Endothelial cell of umbilical vein (primary cell): ENCODE results near the gene BACH2. TPM values are rescaled to one million over a fixed set of nuclear protein-coding genes. Genes with fewer than 3 reads are reported as not detected.

Experiments
- BruUV-seq: library from RNA; stranded (reverse); fragments of 400-500 nt; replicated peaks from 2 replicates; lab custom pipeline; 2021; lab: Mats Ljungman, UMichigan
- CTCF ChIA-PET: fragments of 300-600, 350-600 bp; sonication (Branson Sonifier 250); formaldehyde crosslinking; loops from one replicate; lab custom pipeline; 2021; ENCODE audit warnings: antibody characterized with exemption, inconsistent platforms; lab: Charles Lee
- POLR2A ChIA-PET: fragments of 300-600, 350-600 bp; sonication (Branson Sonifier 250); formaldehyde crosslinking; loops from one replicate; lab custom pipeline; 2021; ENCODE audit warnings: antibody characterized with exemption, inconsistent platforms; lab: Charles Lee
- DNase-seq: peaks from one replicate; pipeline ENCODE4 v3.0.0-alpha.2; 2011; ENCODE audit warnings: low read depth, low spot score
- FAIRE-seq: peaks from 2 replicates; lab custom pipeline; 2011; peaks lifted over from hg19 to GRCh38; lab: Jason Lieb, UNC
- H2AFZ ChIP-seq: 2 replicates; pipeline ENCODE4 v1.6.0; 2012; ENCODE audit warnings: low read depth, low read length, control low read depth, inconsistent platforms
- H3K27ac ChIP-seq: 2 replicates; pipeline ENCODE4 v1.5.1; 2011; ENCODE audit warnings: low read depth, mild to moderate bottlenecking, control low read depth, low read length, moderate library complexity; ENCODE audit not compliant: insufficient read depth
- H3K27me3 ChIP-seq, 2 experiments: 2 replicates each; pipeline versions ENCODE4 v1.6.0 to v1.6.1; 2011; ENCODE audit warnings: low read length in 2 of 2, mixed read lengths in 1 of 2; ENCODE audit not compliant: control insufficient read depth in 2 of 2, insufficient read depth in 2 of 2
- H3K36me3 ChIP-seq, 2 experiments: 2 replicates in 1 of 2; 3 replicates in 1 of 2; pipeline ENCODE4 v1.5.1; 2011; ENCODE audit warnings: low read length in 2 of 2, mild to moderate bottlenecking in 1 of 2, moderate library complexity in 1 of 2; ENCODE audit not compliant: control insufficient read depth in 2 of 2, insufficient read depth in 2 of 2; ENCODE audit errors: extremely low read depth in 1 of 2
- H3K4me1 ChIP-seq: 3 replicates; pipeline ENCODE4 v1.5.1; 2011; ENCODE audit warnings: mild to moderate bottlenecking, low read length; ENCODE audit not compliant: control insufficient read depth, insufficient read depth; ENCODE audit errors: extremely low read depth
- H3K4me2 ChIP-seq: 2 replicates; pipeline ENCODE4 v1.6.1; 2011; ENCODE audit warnings: low read length, control low read depth, mixed read lengths; ENCODE audit not compliant: insufficient read depth
- H3K4me3 ChIP-seq, 3 experiments: fragments of 200-600 bp in 1 of 3; sonication (generic), shearing (Covaris generic) in 1 of 3; replicated peaks in 1 of 3; 2 replicates each; pipeline ENCODE4 v1.5.1; 2011 to 2016; ENCODE audit warnings: control low read depth in 3 of 3, low read length in 3 of 3, mild to moderate bottlenecking in 2 of 3, inconsistent platforms in 1 of 3, low read depth in 1 of 3, moderate library complexity in 1 of 3; ENCODE audit not compliant: insufficient read depth in 1 of 3
- H3K79me2 ChIP-seq: 2 replicates; pipeline ENCODE4 v1.6.0; 2012; ENCODE audit warnings: low read length, inconsistent platforms; ENCODE audit not compliant: control insufficient read depth, insufficient read depth
- H3K9ac ChIP-seq: replicated peaks from 2 replicates; pipeline ENCODE3; 2011; ENCODE audit warnings: low read length, control low read depth; ENCODE audit not compliant: insufficient read depth; ENCODE audit errors: extremely low read depth
- H3K9me1 ChIP-seq: replicated peaks from 3 replicates; pipeline ENCODE4 v1.6.0; 2011; ENCODE audit warnings: mild to moderate bottlenecking, low read length; ENCODE audit not compliant: control insufficient read depth, insufficient read depth; ENCODE audit errors: extremely low read depth
- H3K9me3 ChIP-seq: replicated peaks from 2 replicates; pipeline ENCODE4 v1.5.1; 2012; ENCODE audit warnings: low read length, inconsistent platforms; ENCODE audit not compliant: control insufficient read depth, insufficient read depth
- H4K20me1 ChIP-seq: replicated peaks from 2 replicates; pipeline ENCODE3; 2011; ENCODE audit warnings: mild to moderate bottlenecking, low read length; ENCODE audit not compliant: control insufficient read depth, insufficient read depth; ENCODE audit errors: extremely low read depth
- CTCF ChIP-seq, 2 donors: IDR thresholded peaks; 1 replicate in 1 of 2; 2 replicates in 1 of 2; pipeline ENCODE4 v1.5.1; 2011; ENCODE audit warnings: low read length in 2 of 2, mild to moderate bottlenecking in 2 of 2, moderate library complexity in 2 of 2, control low read depth in 1 of 2, inconsistent platforms in 1 of 2, low read depth in 1 of 2; ENCODE audit not compliant: insufficient read depth in 1 of 2; ENCODE audit errors: extremely low read depth in 1 of 2
- EZH2 ChIP-seq: IDR thresholded peaks from 2 replicates; pipeline ENCODE4 v1.6.1; 2012; ENCODE audit warnings: borderline replicate concordance, low read depth, mild to moderate bottlenecking, moderate library complexity, low read length, inconsistent platforms; ENCODE audit not compliant: severe bottlenecking
- FOS ChIP-seq: IDR thresholded peaks from 2 replicates; pipeline ENCODE4 v1.6.1; 2011; ENCODE audit warnings: mild to moderate bottlenecking, low read length, moderate library complexity, borderline replicate concordance; ENCODE audit not compliant: insufficient read depth
- GATA2 ChIP-seq: IDR thresholded peaks from 2 replicates; pipeline ENCODE4 v1.7.0; 2011; ENCODE audit warnings: low read depth, mild to moderate bottlenecking, moderate library complexity, mixed read lengths, low read length; ENCODE audit not compliant: insufficient read length, insufficient read depth
- JUN ChIP-seq: IDR thresholded peaks from 2 replicates; pipeline ENCODE4 v1.6.1; 2011; ENCODE audit warnings: borderline replicate concordance, low read depth; ENCODE audit not compliant: insufficient read length, insufficient read depth
- MYC ChIP-seq: IDR thresholded peaks from one replicate; pipeline ENCODE4 v1.6.1; 2011; ENCODE audit warnings: mild to moderate bottlenecking, low read depth, low read length
- POLR2A ChIP-seq: IDR thresholded peaks from 2 replicates; pipeline ENCODE4 v1.6.1; 2012; ENCODE audit warnings: low read depth, mild to moderate bottlenecking, control low read depth, low read length
- POLR2AphosphoS5 ChIP-seq: IDR thresholded peaks from 2 replicates; pipeline ENCODE4 v1.6.1; 2012; ENCODE audit warnings: low read depth, mild to moderate bottlenecking, control low read depth, low read length, moderate library complexity; ENCODE audit not compliant: insufficient read depth
- dilution Hi-C: fragments of 300-500 bp; cut with MboI; formaldehyde crosslinking; loops from one replicate; pipeline ENCODE4 v1.15.0; 2019; ENCODE audit warnings: low sequenced_read_pairs; ENCODE audit not compliant: extremely low pct_ligation_motif_present
- intact Hi-C: fragments of 100-400 bp; cut with micrococcal nuclease; formaldehyde crosslinking; loops from one replicate; pipeline ENCODE4 v1.10.0; 2022
- polyA plus RNA-seq, 4 experiments: library from polyadenylated mRNA; depleted of rRNA in 3 of 4; stranded (reverse) in 3 of 4; unstranded in 1 of 4; fragments of >200 nt; gene quantifications; 2 replicates each; pipeline versions ENCODE4 v1.2.1 to v1.2.3, GENCODE V29; 2011 to 2012; ENCODE audit warnings: missing spikeins in 1 of 4
- total RNA-seq: library from RNA; stranded (reverse); gene quantifications from 2 replicates; pipeline ENCODE4 v1.2.3, GENCODE V29; 2021
- TF ChIP-seq, protein P1 (sequence below): IDR thresholded peaks from 2 replicates; pipeline ENCODE4 v1.6.1; 2011; ENCODE audit not compliant: insufficient read depth, insufficient read length

BACH2 gene
- total and polyA plus RNA-seq, 2 donors (not counting 3 experiments of a cell fraction or from before 2014, with no cell fraction given), result 1.7 to 5.6 TPM

- Histone ChIP-seq H3K27ac (peak overlapping the region; percentile 62), H3K4me2 (no peak overlapping the region), H3K9me3 (no peaks in the 10 kb centered on the region), H3K4me1 (peaks cover 16% of the 10 kb centered on the region), H3K9me1 (no peaks in the 10 kb centered on the region), H3K9ac (no peak overlapping the region), H2AFZ (no peak overlapping the region), H3K36me3 (no peaks in the 10 kb centered on the region), H3K27me3 (no peaks in the 10 kb centered on the region), H4K20me1 (no peaks in the 10 kb centered on the region), H3K4me3 (no peak overlapping the region), H3K79me2 (no peaks in the 10 kb centered on the region)
- CTCF ChIA-PET, result interaction anchor here (1.0 to 1.4 kb wide), 2 partner anchors 101 to 240 kb away, joined by 3 read pairs; no protein-coding TSS in a partner anchor
- no peak for TF ChIP-seq EZH2
- TF ChIP-seq POLR2A, result no peak
- TF ChIP-seq, protein P1, sequence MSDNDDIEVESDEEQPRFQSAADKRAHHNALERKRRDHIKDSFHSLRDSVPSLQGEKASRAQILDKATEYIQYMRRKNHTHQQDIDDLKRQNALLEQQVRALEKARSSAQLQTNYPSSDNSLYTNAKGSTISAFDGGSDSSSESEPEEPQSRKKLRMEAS, result no peak
- TF ChIP-seq CTCF (IDR thresholded peaks at IDR 0.05; ENCODE audit: extremely low read depth in 1 of 2, insufficient read depth in 1 of 2, low read depth in 1 of 2, low read length in 2 of 2), result no peak
- peak; percentile 49 for TF ChIP-seq FOS
- peak; percentile 54 for TF ChIP-seq POLR2AphosphoS5
- TF ChIP-seq GATA2, result peak; percentile 94
- TF ChIP-seq MYC, result no peak
- peak; percentile 73 for TF ChIP-seq JUN
- peak; percentile 86 for FAIRE-seq
- BruUV-seq, result no TSS peak
- peak; percentile 76 for DNase-seq
- intact Hi-C loops, result loop anchor here (1.0 to 5.0 kb wide), 3 partner anchors 36 to 240 kb away; no protein-coding TSS in a partner anchor
- POLR2A ChIA-PET, result no interaction called here
- dilution Hi-C loops, result no loop called here
Measured at GRCh38 chr6:90044833-90045381, 251.7 kb downstream of the BACH2 start.
